ENCODE measurements around the gene TAPT1.

Gene TAPT1

GRCh38 chr4:16263056-16263455 lies 36.8 kb upstream of the TAPT1 start:
- H3K27me3 ChIP-seq (ENCODE audit: control insufficient read depth in 1 of 2, insufficient read depth in 2 of 2, low read length in 2 of 2), result no peaks in the 10 kb centered on the region
- H3K9ac ChIP-seq (ENCODE audit: low read depth in 1 of 2, low read length in 2 of 2), result no peak overlapping the region
- no peaks in the 10 kb centered on the region for H3K36me3 ChIP-seq (ENCODE audit: control insufficient read depth in 1 of 2, insufficient read depth in 2 of 2, low read length in 2 of 2)
- no peak overlapping the region for H3K27ac ChIP-seq (ENCODE audit: low read depth, low read length)
- no peaks in the 10 kb centered on the region for H3K9me3 ChIP-seq (ENCODE audit: control insufficient read depth in 1 of 2, low read length in 2 of 2)
- no peak overlapping the region for H3K4me3 ChIP-seq (ENCODE audit: low read depth in 1 of 2, low read length in 2 of 2)
- H3K4me1 ChIP-seq (ENCODE audit: control insufficient read depth in 1 of 2, insufficient read depth in 2 of 2, low read length in 2 of 2), result no peaks in the 10 kb centered on the region

- H3K27me3 ChIP-seq (ENCODE audit: control insufficient read depth in 1 of 2, insufficient read depth in 2 of 2, low read length in 2 of 2), result no peaks in the 10 kb centered on the region
These were observed 35.9 kb upstream of the TAPT1 start for GRCh38 chr4:16262188-16262587.

GRCh38 chr4:16261313-16261878 lies 35.1 kb upstream of the TAPT1 start:
- no peaks in the 10 kb centered on the region for H3K9me3 ChIP-seq (ENCODE audit: control insufficient read depth in 1 of 2, low read length in 2 of 2)
- peaks cover 0 to 2% of the 10 kb centered on the region in 2 donors for H3K36me3 ChIP-seq (ENCODE audit: control insufficient read depth in 1 of 2, insufficient read depth in 2 of 2, low read length in 2 of 2)
- H3K27ac ChIP-seq (ENCODE audit: low read depth, low read length), result no peak overlapping the region
- no peaks in the 10 kb centered on the region for H3K27me3 ChIP-seq (ENCODE audit: control insufficient read depth in 1 of 2, insufficient read depth in 2 of 2, low read length in 2 of 2)
- no peaks in the 10 kb centered on the region for H3K4me1 ChIP-seq (ENCODE audit: control insufficient read depth in 1 of 2, insufficient read depth in 2 of 2, low read length in 2 of 2)
- H3K9ac ChIP-seq (ENCODE audit: low read depth in 1 of 2, low read length in 2 of 2), result no peak overlapping the region
- H3K4me3 ChIP-seq (ENCODE audit: low read depth in 1 of 2, low read length in 2 of 2), result no peak overlapping the region

More at GRCh38 chr4:16262188-16262587, 35.9 kb upstream of the TAPT1 start:
- Histone ChIP-seq H3K36me3 (ENCODE audit: control insufficient read depth in 1 of 2, insufficient read depth in 2 of 2, low read length in 2 of 2) (no peaks in the 10 kb centered on the region), H3K9ac (ENCODE audit: low read depth in 1 of 2, low read length in 2 of 2) (no peak overlapping the region), H3K9me3 (ENCODE audit: control insufficient read depth in 1 of 2, low read length in 2 of 2) (no peaks in the 10 kb centered on the region), H3K4me1 (ENCODE audit: control insufficient read depth in 1 of 2, insufficient read depth in 2 of 2, low read length in 2 of 2) (no peaks in the 10 kb centered on the region), H3K4me3 (ENCODE audit: low read depth in 1 of 2, low read length in 2 of 2) (no peak overlapping the region), H3K27ac (ENCODE audit: low read depth, low read length) (no peak overlapping the region)

- no peaks in the 10 kb centered on the region for H3K27me3 ChIP-seq (ENCODE audit: control insufficient read depth in 1 of 2, insufficient read depth in 2 of 2, low read length in 2 of 2)
- no peak overlapping the region for H3K9ac ChIP-seq (ENCODE audit: low read depth in 1 of 2, low read length in 2 of 2)
- no peak overlapping the region for H3K27ac ChIP-seq (ENCODE audit: low read depth, low read length)
- H3K9me3 ChIP-seq (ENCODE audit: control insufficient read depth in 1 of 2, low read length in 2 of 2), result no peaks in the 10 kb centered on the region
- no peaks in the 10 kb centered on the region for H3K4me1 ChIP-seq (ENCODE audit: control insufficient read depth in 1 of 2, insufficient read depth in 2 of 2, low read length in 2 of 2)
- H3K4me3 ChIP-seq (ENCODE audit: low read depth in 1 of 2, low read length in 2 of 2), result no peak overlapping the region
- H3K36me3 ChIP-seq (ENCODE audit: control insufficient read depth in 1 of 2, insufficient read depth in 2 of 2, low read length in 2 of 2), result peaks cover 0 to 5% of the 10 kb centered on the region in 2 donors
These were observed 33.6 kb upstream of the TAPT1 start for GRCh38 chr4:16259889-16260246.

GRCh38 chr4:16259241-16259888 lies 33.1 kb upstream of the TAPT1 start:
- no peaks in the 10 kb centered on the region for H3K9me3 ChIP-seq (ENCODE audit: control insufficient read depth in 1 of 2, low read length in 2 of 2)
- no peak overlapping the region for H3K9ac ChIP-seq (ENCODE audit: low read depth in 1 of 2, low read length in 2 of 2)
- peaks cover 0 to 5% of the 10 kb centered on the region in 2 donors for H3K36me3 ChIP-seq (ENCODE audit: control insufficient read depth in 1 of 2, insufficient read depth in 2 of 2, low read length in 2 of 2)
- H3K4me1 ChIP-seq (ENCODE audit: control insufficient read depth in 1 of 2, insufficient read depth in 2 of 2, low read length in 2 of 2), result no peaks in the 10 kb centered on the region
- H3K27me3 ChIP-seq (ENCODE audit: control insufficient read depth in 1 of 2, insufficient read depth in 2 of 2, low read length in 2 of 2), result no peaks in the 10 kb centered on the region
- H3K4me3 ChIP-seq (ENCODE audit: low read depth in 1 of 2, low read length in 2 of 2), result no peak overlapping the region
- H3K27ac ChIP-seq (ENCODE audit: low read depth, low read length), result no peak overlapping the region

GRCh38 chr4:16257611-16258010 lies 31.3 kb upstream of the TAPT1 start:
- Histone ChIP-seq H3K4me3 (ENCODE audit: low read depth in 1 of 2, low read length in 2 of 2) (no peak overlapping the region), H3K9me3 (ENCODE audit: control insufficient read depth in 1 of 2, low read length in 2 of 2) (no peaks in the 10 kb centered on the region), H3K9ac (ENCODE audit: low read depth in 1 of 2, low read length in 2 of 2) (no peak overlapping the region), H3K36me3 (ENCODE audit: control insufficient read depth in 1 of 2, insufficient read depth in 2 of 2, low read length in 2 of 2) (peaks cover 0 to 5% of the 10 kb centered on the region in 2 donors), H3K4me1 (ENCODE audit: control insufficient read depth in 1 of 2, insufficient read depth in 2 of 2, low read length in 2 of 2) (no peaks in the 10 kb centered on the region), H3K27me3 (ENCODE audit: control insufficient read depth in 1 of 2, insufficient read depth in 2 of 2, low read length in 2 of 2) (no peaks in the 10 kb centered on the region), H3K27ac (ENCODE audit: low read depth, low read length) (no peak overlapping the region)

- Histone ChIP-seq H3K9ac (ENCODE audit: low read depth in 1 of 2, low read length in 2 of 2) (no peak overlapping the region), H3K27me3 (ENCODE audit: control insufficient read depth in 1 of 2, insufficient read depth in 2 of 2, low read length in 2 of 2) (no peaks in the 10 kb centered on the region), H3K4me3 (ENCODE audit: low read depth in 1 of 2, low read length in 2 of 2) (no peak overlapping the region), H3K4me1 (ENCODE audit: control insufficient read depth in 1 of 2, insufficient read depth in 2 of 2, low read length in 2 of 2) (no peaks in the 10 kb centered on the region), H3K36me3 (ENCODE audit: control insufficient read depth in 1 of 2, insufficient read depth in 2 of 2, low read length in 2 of 2) (peaks cover 3 to 5% of the 10 kb centered on the region in 2 donors), H3K27ac (ENCODE audit: low read depth, low read length) (no peak overlapping the region), H3K9me3 (ENCODE audit: control insufficient read depth in 1 of 2, low read length in 2 of 2) (no peaks in the 10 kb centered on the region)
These were observed 30.1 kb upstream of the TAPT1 start for GRCh38 chr4:16256343-16256742.

- peaks cover 3 to 5% of the 10 kb centered on the region in 2 donors for H3K36me3 ChIP-seq (ENCODE audit: control insufficient read depth in 1 of 2, insufficient read depth in 2 of 2, low read length in 2 of 2)
- H3K4me3 ChIP-seq (ENCODE audit: low read depth in 1 of 2, low read length in 2 of 2), result no peak overlapping the region
- no peaks in the 10 kb centered on the region for H3K27me3 ChIP-seq (ENCODE audit: control insufficient read depth in 1 of 2, insufficient read depth in 2 of 2, low read length in 2 of 2)
- no peaks in the 10 kb centered on the region for H3K9me3 ChIP-seq (ENCODE audit: control insufficient read depth in 1 of 2, low read length in 2 of 2)
- no peak overlapping the region for H3K9ac ChIP-seq (ENCODE audit: low read depth in 1 of 2, low read length in 2 of 2)
- no peak overlapping the region for H3K27ac ChIP-seq (ENCODE audit: low read depth, low read length)
- peaks cover 3 to 4% of the 10 kb centered on the region in 2 donors for H3K4me1 ChIP-seq (ENCODE audit: control insufficient read depth in 1 of 2, insufficient read depth in 2 of 2, low read length in 2 of 2)
These were observed 29.5 kb upstream of the TAPT1 start for GRCh38 chr4:16255730-16256129.

- no peak overlapping the region for H3K4me3 ChIP-seq (ENCODE audit: low read depth in 1 of 2, low read length in 2 of 2)
- no peak overlapping the region for H3K9ac ChIP-seq (ENCODE audit: low read depth in 1 of 2, low read length in 2 of 2)
- no peaks in the 10 kb centered on the region for H3K9me3 ChIP-seq (ENCODE audit: control insufficient read depth in 1 of 2, low read length in 2 of 2)
- H3K36me3 ChIP-seq (ENCODE audit: control insufficient read depth in 1 of 2, insufficient read depth in 2 of 2, low read length in 2 of 2), result peaks cover 3 to 5% of the 10 kb centered on the region in 2 donors
- no peaks in the 10 kb centered on the region for H3K27me3 ChIP-seq (ENCODE audit: control insufficient read depth in 1 of 2, insufficient read depth in 2 of 2, low read length in 2 of 2)
- peaks cover 4 to 8% of the 10 kb centered on the region in 2 donors for H3K4me1 ChIP-seq (ENCODE audit: control insufficient read depth in 1 of 2, insufficient read depth in 2 of 2, low read length in 2 of 2)
- H3K27ac ChIP-seq (ENCODE audit: low read depth, low read length), result no peak overlapping the region
These were observed 27.1 kb upstream of the TAPT1 start for GRCh38 chr4:16253127-16253960.

- H3K36me3 ChIP-seq (ENCODE audit: control insufficient read depth in 1 of 2, insufficient read depth in 2 of 2, low read length in 2 of 2), result peaks cover 0 to 3% of the 10 kb centered on the region in 2 donors
- H3K27me3 ChIP-seq (ENCODE audit: control insufficient read depth in 1 of 2, insufficient read depth in 2 of 2, low read length in 2 of 2), result no peaks in the 10 kb centered on the region
- H3K4me3 ChIP-seq (ENCODE audit: low read depth in 1 of 2, low read length in 2 of 2), result no peak overlapping the region
- no peak overlapping the region for H3K9ac ChIP-seq (ENCODE audit: low read depth in 1 of 2, low read length in 2 of 2)
- H3K27ac ChIP-seq (ENCODE audit: low read depth, low read length), result no peak overlapping the region
- H3K4me1 ChIP-seq (ENCODE audit: control insufficient read depth in 1 of 2, insufficient read depth in 2 of 2, low read length in 2 of 2), result peaks cover 4 to 8% of the 10 kb centered on the region in 2 donors
- H3K9me3 ChIP-seq (ENCODE audit: control insufficient read depth in 1 of 2, low read length in 2 of 2), result no peaks in the 10 kb centered on the region
These were observed 24.5 kb upstream of the TAPT1 start for GRCh38 chr4:16250661-16251365.
